Fibroblast of skin of right biceps (primary cell): ENCODE data around the gene GADD45G.
A peak's percentile ranks its signal among the peaks of the same experiment; 100 is the strongest.

ENCODE experiments used
- DNase-seq: peaks from one replicate; pipeline ENCODE4 v3.0.0-alpha.2; 2013

GADD45G gene

DNA sequence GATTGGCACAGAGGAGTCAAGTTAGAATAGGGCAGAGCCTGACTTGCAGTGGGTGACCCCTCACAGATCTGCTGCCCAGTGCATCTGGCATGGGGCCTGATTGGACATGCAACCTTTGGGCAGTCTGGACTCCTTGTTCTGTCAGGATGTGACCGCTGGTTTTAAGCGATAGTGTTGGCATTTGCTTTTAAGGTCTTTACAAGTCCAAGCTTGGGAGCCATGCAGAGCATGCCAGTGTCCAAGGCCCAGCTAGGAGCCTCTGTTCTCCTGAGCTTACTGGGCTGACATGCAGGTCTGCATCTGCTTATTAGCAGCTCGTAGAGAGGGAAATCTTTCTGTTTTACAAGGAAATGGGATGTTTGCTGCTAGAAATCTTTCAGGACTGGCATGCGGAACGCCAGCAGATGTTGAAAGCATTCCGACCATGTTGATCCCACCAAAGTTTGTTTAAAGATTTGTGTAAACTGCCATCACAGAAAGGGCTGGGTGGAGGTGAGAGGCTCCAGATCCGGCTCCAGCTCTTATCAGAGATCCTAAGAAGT lies 27.5 kb downstream of the GADD45G start:
- no peak for DNase-seq

- DNase-seq = no peak
These were observed 27.9 kb downstream of the GADD45G start for GRCh38 chr9:89632736-89633135.

DNA sequence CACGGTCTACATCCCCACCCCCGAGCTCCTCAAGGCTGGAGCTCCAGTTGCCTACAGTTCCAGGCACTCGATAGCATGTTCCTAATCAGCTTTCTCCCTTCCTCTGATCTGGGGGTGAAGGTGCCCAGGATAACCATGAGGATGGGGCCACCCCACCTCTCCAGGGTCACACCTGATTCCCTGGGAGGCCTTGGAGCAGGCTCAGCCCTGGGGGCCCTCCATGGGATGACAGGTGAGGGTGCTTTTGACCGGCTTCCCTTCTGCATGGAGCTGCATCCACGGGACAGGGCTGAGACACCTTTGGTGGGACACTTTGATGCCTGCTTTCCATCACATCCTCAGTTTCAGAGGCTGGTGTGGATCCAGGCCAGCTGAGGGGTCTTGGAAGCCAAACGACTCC lies 28.6 kb downstream of the GADD45G start:
- DNase-seq = no peak

- no peak for DNase-seq
These were observed 29.1 kb downstream of the GADD45G start for GRCh38 chr9:89633920-89634319.

GRCh38 chr9:89634995-89635742 lies 30.4 kb downstream of the GADD45G start:
- peak; percentile 82 for DNase-seq

DNA sequence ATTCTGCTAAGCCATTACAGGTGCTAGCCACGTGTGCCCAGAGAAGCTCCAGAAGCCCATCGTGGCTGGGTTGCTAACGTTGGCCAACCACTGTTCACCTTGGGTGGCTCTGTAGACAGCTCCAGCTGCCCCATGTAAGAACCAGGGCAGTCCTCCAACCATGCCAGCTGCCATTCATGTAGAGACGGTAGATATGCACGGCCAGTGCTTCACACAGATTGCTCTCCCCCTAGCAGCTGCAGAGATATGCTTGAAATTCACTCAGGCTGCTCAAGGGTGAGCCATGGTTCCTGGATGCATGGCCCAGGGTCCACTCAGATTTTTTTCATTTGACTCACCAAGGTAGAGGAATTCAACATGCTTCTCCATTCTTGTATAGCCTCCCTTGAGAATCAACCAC lies 31.0 kb downstream of the GADD45G start:
- DNase-seq = peak; percentile 86

DNA sequence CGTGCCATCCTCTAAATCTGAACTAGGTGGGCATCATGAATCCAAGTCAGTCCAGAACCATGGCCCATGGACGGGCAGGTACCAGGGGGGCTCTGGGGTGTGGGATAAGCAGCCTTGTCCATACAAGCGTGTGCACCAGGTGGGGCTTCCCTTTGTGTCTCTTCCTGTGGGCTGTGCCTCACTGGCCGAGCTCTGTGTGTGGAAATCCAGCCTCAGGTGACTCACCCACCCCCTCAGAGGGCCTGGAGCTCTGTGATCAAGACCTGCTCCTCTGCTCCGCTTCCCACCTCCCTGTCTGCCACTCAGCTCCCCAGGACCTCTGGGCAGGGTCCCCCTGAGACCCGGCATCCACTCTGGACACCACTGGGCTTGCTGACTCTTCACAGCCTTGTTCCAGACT lies 33.0 kb downstream of the GADD45G start:
- DNase-seq = no peak

DNA sequence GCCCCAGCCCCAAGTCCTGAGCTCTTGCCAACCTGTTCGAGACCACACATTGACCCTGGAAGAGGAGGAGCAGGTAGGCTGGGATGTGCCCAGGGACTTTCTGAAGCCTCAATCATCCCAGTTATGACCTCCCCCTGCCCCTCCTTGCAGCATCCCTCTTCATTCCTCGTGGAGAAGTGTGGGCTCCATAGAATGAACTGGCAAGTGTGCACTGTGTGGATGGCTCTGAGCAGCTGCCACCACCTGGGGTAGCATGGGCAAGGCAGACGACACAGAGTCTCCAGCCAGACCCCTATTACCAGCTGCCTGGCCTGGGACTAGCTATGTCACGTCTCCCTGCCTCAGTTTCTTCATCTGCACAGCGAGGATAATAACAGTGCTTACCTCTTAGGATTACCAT lies 33.5 kb downstream of the GADD45G start:
- DNase-seq = no peak

DNA sequence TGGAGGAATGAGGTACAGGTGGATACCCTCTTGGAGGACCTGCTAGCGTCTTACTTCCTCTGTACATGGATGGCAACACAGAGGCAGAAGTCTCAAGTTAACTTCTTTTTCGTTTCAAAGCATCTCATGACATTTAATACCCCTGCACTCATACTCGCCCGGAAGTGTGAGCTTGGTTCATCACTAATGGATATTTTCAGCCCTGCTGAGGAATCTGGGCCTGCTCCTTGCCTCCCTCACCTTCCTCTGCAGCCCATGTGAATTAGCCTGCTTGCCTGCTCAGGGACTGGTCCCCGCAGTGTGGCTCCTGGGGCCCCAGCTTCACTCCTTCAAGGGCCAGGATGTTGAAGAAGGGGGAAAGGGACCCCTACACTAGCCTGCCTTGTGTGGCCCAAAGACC lies 34.1 kb downstream of the GADD45G start:
- DNase-seq = no peak

DNA sequence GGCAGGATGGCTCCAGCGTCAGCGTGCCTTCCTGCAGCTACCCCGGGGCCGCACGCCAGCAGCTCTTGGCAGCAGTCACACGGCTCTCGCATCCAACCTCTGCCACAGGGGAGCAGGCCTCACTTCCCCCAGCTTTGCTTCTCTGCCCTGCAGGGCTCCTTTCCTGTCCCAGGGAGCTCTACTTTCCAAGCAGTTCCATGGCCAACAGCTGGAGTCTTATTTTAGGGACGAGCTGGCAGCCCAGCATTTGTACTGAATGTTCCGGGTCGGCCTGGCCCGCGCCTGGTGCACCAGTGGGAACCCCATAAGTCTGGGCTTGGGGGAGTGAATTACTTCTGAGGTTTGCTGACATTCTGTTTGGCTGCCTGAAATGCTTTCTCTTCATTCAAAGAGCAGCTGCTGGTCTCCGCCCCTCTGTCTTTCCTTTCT lies 34.6 kb downstream of the GADD45G start:
- peak; percentile 7 for DNase-seq

- no peak for DNase-seq
These were observed 35.1 kb downstream of the GADD45G start for GRCh38 chr9:89639961-89640360.

DNA sequence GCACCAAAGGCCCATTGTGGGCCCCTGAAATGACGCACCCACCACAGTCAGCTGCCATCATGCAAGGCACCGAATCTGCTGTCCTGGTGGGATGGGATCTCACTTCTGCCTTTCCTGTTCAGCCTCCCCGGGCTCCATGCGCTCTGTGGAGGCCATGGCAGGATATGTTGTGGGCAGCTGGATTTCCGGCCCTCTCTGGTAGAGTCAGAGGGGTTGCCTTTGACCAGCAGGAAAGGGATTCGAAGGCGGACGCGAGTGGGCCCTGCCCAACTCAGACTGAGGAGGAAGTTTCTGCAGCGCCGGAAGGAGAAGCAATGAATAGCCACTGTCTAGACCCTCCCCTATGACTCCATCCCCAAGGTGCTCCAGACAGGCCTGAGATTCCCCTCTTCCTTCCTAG lies 35.5 kb downstream of the GADD45G start:
- DNase-seq = no peak

- no peak for DNase-seq
These were observed 36.0 kb downstream of the GADD45G start for GRCh38 chr9:89640801-89641200.

GRCh38 chr9:89641980-89642379 lies 37.2 kb downstream of the GADD45G start:
- no peak for DNase-seq

DNA sequence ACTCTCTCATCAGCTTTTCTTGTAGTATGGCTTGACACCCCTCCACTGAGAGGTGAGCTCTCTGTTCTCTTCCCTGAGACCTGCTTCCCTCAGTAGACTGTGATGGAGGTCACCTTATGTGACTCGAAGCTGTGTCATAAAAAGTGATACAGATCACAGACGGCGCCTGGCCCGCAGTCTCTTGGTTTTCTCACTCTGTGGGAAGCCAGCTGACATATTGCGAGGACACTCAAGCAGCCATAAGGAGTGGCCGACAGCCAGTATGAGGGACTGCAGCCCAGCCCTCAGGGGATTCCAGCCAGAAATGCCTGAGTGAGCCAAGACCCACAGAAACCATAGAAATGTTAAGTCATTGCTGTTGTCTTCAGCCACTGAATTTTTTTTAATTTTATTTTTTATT lies 38.0 kb downstream of the GADD45G start:
- DNase-seq = peak; percentile 5

DNA sequence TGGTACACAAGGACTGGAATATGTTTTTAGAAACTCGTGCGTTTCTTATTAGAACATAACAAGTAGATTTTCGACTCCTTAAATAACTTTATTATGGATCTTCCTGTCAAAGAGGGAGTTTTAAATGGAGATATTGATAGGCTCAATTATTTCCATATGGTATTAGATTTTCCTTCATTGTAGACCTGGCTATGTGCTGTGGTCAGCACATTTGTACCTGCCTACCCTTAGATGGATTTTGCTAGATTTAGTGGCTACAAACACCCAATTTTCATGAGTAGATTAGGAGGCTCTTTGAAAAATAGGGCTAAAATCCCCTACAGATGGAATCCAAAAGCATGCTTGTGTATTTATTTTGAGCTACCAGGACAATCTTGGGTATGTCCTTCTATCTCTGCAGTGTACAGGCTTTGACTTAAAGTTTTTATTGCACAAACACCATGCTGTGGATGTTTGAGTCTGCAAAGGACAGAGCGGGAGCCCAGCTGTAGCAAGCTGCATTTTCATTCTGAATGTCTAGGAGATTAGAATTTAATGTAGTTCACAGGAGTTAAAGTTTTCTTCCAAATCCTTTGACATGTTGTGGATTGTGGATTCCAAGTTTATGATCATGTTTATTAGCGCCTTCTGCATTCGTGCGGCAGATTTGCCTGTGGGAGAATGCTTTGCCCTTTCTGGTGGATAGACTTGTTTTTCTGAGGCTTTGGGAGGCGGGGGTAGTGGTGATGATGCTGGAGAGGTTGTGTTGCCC lies 41.6 kb downstream of the GADD45G start:
- DNase-seq = no peak

- DNase-seq = no peak
These were observed 42.7 kb downstream of the GADD45G start for GRCh38 chr9:89647366-89648128.

DNA sequence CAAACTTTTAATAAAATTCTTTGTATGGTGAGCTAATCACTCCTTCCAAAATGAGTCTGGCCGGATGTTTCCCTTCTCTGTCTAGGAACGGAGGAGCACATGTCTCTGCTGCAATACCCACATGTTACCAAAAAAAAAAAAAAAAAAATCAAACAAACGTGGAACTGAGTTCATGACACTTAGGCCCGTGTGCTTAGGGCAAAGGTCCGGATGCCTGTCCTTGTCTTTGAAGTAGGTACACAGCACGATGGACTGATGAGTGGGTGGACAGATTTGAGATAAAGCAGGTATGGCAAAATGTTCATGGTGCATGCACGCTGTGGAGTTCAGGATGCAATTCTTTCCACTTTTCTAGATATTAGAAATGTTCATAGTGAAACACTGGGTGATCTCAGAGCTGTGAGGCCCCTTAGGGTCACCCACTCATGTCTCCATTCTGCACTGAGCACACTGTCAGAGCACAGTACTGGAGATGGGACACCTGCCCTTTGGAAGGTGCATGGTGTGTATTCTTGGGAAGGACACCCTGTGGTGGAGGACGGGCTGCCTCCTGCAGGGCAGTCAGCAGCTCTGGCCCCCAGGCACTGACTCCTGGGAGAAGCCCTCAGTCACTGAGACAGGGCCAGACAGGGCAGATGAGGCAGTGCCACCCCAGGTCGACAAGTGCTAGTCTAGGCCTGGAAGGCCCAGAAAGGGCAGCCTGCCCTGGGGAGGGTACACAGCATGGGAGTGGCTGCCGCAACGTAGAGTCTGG lies 43.6 kb downstream of the GADD45G start:
- no peak for DNase-seq

DNA sequence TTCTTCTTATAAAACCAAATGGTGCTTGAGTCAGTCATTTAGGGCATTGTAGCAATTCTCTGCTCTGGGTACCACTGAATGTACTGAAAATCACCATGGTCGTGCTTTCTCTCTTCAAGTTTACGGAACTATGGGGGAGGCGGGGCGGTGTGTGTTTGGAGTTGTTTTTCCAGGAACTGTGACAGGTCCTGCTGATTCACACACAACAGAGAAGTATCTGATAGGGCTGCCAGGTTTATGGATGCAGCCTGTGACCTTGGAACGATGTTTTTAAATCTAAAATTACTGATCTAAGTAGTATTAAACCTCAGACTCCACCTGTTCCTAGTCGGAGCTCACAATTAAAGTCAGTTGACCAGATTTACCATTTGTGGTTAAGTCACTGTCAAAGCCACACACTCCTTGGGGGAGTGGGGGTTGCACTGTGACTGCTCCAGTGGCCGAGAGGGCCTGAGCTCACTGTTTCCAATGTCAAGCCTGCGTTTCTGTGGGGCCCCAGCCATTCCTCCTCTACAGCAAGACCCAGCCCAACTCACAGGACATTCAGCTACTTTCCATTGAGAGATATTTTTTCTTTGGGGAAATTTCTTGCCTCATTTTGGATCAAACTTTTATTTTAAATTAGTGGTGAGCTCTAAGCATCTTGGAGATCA lies 44.4 kb downstream of the GADD45G start:
- no peak for DNase-seq

GRCh38 chr9:89654025-89654662 lies 49.3 kb downstream of the GADD45G start:
- no peak for DNase-seq
